Stomach (tissue), 9 donors: ENCODE results near the gene GLT8D2. TPM values are rescaled to one million over a fixed set of nuclear protein-coding genes. Genes with fewer than 3 reads are reported as not detected.

Source experiments
- DNase-seq, 2 donors: peaks; one replicate each; pipeline versions ENCODE4 v3.0.0 to v3.0.0-alpha.2; 2013 to 2019
- H3K27ac ChIP-seq, 5 donors: fragments of 200-600 bp in 4 of 5; sonication (generic) in 4 of 5; one replicate each; pipeline ENCODE4 v1.5.1; 2013 to 2019; ENCODE audit warnings: mild to moderate bottlenecking in 1 of 5, moderate library complexity in 1 of 5
- H3K27me3 ChIP-seq, 3 donors: fragments of 200-600 bp; sonication (generic); one replicate each; pipeline ENCODE4 v1.5.1; 2017 to 2019; ENCODE audit warnings: mixed run types in 1 of 3
- H3K36me3 ChIP-seq, 4 donors: fragments of 200-600 bp; sonication (generic); 1 replicate in 3 of 4; 2 replicates in 1 of 4; pipeline ENCODE4 v1.5.1; 2016 to 2019
- H3K4me1 ChIP-seq, 4 donors: fragments of 200-600 bp; sonication (generic); one replicate each; pipeline ENCODE4 v1.5.1; 2016 to 2019
- H3K4me3 ChIP-seq, 4 donors: fragments of 200-600 bp; sonication (generic) in 3 of 4; one replicate each; pipeline ENCODE4 v1.5.1; 2016 to 2019; ENCODE audit warnings: mild to moderate bottlenecking in 1 of 4
- H3K9me3 ChIP-seq, 4 donors: fragments of 200-600 bp; sonication (generic); one replicate each; pipeline ENCODE4 v1.5.1; 2016 to 2019
- CTCF ChIP-seq, 7 experiments: fragments of 450-650 bp in 4 of 7; fragments of 200-600 bp in 3 of 7; sonication (generic) in 3 of 7; IDR thresholded peaks; one replicate each; pipeline ENCODE4 v1.5.1; 2016 to 2019; ENCODE audit warnings: antibody characterized with exemption in 7 of 7, control low read depth in 2 of 7, mild to moderate bottlenecking in 1 of 7
- EP300 ChIP-seq: sonication (generic); formaldehyde crosslinking; IDR thresholded peaks from one replicate; pipeline ENCODE4 v1.6.1; 2017; ENCODE audit warnings: antibody characterized with exemption
- POLR2A ChIP-seq, 4 donors: fragments of 450-650 bp; IDR thresholded peaks; one replicate each; pipeline ENCODE4 v1.6.1; 2016; ENCODE audit warnings: antibody characterized with exemption in 4 of 4, control low read depth in 2 of 4, mild to moderate bottlenecking in 1 of 4, moderate library complexity in 1 of 4
- POLR2AphosphoS5 ChIP-seq, 3 donors: sonication (generic); formaldehyde crosslinking; IDR thresholded peaks; one replicate each; pipeline ENCODE4 v1.6.1; 2016; ENCODE audit warnings: antibody characterized with exemption in 3 of 3
- WGBS, 5 donors: extraction: QIAGEN DNeasy Blood & Tissue Kit in 3 of 5; methylation state at CpG; one replicate each; pipeline versions ENCODE4 v1.1.5 to v1.1.7; 2013 to 2018; 5-methylcytosine and 5-hydroxymethylcytosine counted together
- intact Hi-C: fragments of 100-400 bp; cut with DNase I; formaldehyde crosslinking; loops from one replicate; pipeline ENCODE4 v1.15.1; 2023; ENCODE audit warnings: low total_unique reads
- polyA plus RNA-seq, 3 donors: library from polyadenylated mRNA; stranded (reverse); fragments of 200-250 nt; gene quantifications; one replicate each; pipeline ENCODE4 v1.2.3, GENCODE V29; 2013
- total RNA-seq, 5 donors: library from RNA; depleted of rRNA; stranded (reverse); fragments of >200 nt; gene quantifications; one replicate each; pipeline versions ENCODE4 v1.1.0 to v1.2.3, GENCODE V29; 2014 to 2016
- donor health status: healthy with polysubstance abuse.
- donor health status: Bipolar disorder and iron deficiency.
- donor health status: healthy.

Gene GLT8D2
- total and polyA plus RNA-seq, 8 donors, result 3.0 to 27.5 (median 7.5) TPM

- TF ChIP-seq POLR2A (IDR thresholded peaks at IDR 0.05) (no peak), EP300 (no peak), POLR2AphosphoS5 (IDR thresholded peaks at IDR 0.05) (no peak), CTCF (IDR thresholded peaks at IDR 0.05) (no peak)
- no peak overlapping the region for H3K27ac ChIP-seq
- WGBS, 5 donors, result 90 to 97% (median 93%) methylated on average over 4 of the region's 4 CpGs
- no peak for DNase-seq
- H3K36me3 ChIP-seq, result peaks cover 34 to 97% (median 94%) of the 10 kb centered on the region in 4 donors
- H3K4me1 ChIP-seq, result no peaks in the 10 kb centered on the region
- intact Hi-C loops, result no loop called here
- no peak overlapping the region for H3K4me3 ChIP-seq
- no peaks in the 10 kb centered on the region for H3K27me3 ChIP-seq
- H3K9me3 ChIP-seq, result no peaks in the 10 kb centered on the region
These were observed 41.1 kb upstream of the GLT8D2 start for GRCh38 chr12:104091136-104091535.

GRCh38 chr12:104090685-104091084 lies 40.7 kb upstream of the GLT8D2 start:
- 92 to 100% (median 99%) methylated on average over 1 of the region's 1 CpG for WGBS, 5 donors
- Histone ChIP-seq H3K9me3 (no peaks in the 10 kb centered on the region), H3K4me1 (no peaks in the 10 kb centered on the region), H3K4me3 (no peak overlapping the region), H3K27ac (no peak overlapping the region), H3K36me3 (peaks cover 31 to 97% (median 93%) of the 10 kb centered on the region in 4 donors), H3K27me3 (no peaks in the 10 kb centered on the region)
- no peak for TF ChIP-seq CTCF (IDR thresholded peaks at IDR 0.05)
- TF ChIP-seq POLR2AphosphoS5 (IDR thresholded peaks at IDR 0.05), result no peak
- TF ChIP-seq EP300, result no peak
- no peak for TF ChIP-seq POLR2A (IDR thresholded peaks at IDR 0.05)
- DNase-seq, result no peak
- intact Hi-C loops, result no loop called here

- intact Hi-C loops, result no loop called here
- H3K36me3 ChIP-seq, result peaks cover 33 to 74% (median 66%) of the 10 kb centered on the region in 4 donors
These were observed 33.9 kb upstream of the GLT8D2 start for GRCh38 chr12:104083769-104084475.

GRCh38 chr12:104080764-104081163 lies 30.8 kb upstream of the GLT8D2 start:
- Histone ChIP-seq H3K27ac (no peak overlapping the region), H3K36me3 (peaks cover 15 to 55% (median 35%) of the 10 kb centered on the region in 4 donors), H3K9me3 (no peaks in the 10 kb centered on the region), H3K27me3 (no peaks in the 10 kb centered on the region), H3K4me1 (peaks cover 0 to 28% (median 7%) of the 10 kb centered on the region in 4 donors), H3K4me3 (no peak overlapping the region)
- intact Hi-C loops, result no loop called here
- no peak for DNase-seq
- WGBS, 5 donors, result 78 to 86% (median 83%) methylated on average over 1 of the region's 1 CpG
- TF ChIP-seq POLR2A (IDR thresholded peaks at IDR 0.05) (no peak), EP300 (no peak), CTCF (IDR thresholded peaks at IDR 0.05) (no peak), POLR2AphosphoS5 (IDR thresholded peaks at IDR 0.05) (no peak)

More at GRCh38 chr12:104083769-104084475, 33.9 kb upstream of the GLT8D2 start:
- H3K27ac ChIP-seq, result no peak overlapping the region
- TF ChIP-seq EP300 (no peak), POLR2A (IDR thresholded peaks at IDR 0.05) (no peak), CTCF (IDR thresholded peaks at IDR 0.05) (no peak), POLR2AphosphoS5 (IDR thresholded peaks at IDR 0.05) (no peak)
- H3K4me1 ChIP-seq, result peaks cover 0 to 24% (median 5%) of the 10 kb centered on the region in 4 donors
- DNase-seq, result no peak
- 85 to 91% (median 89%) methylated on average over 8 of the region's 8 CpGs for WGBS, 5 donors
- no peak overlapping the region for H3K4me3 ChIP-seq
- H3K9me3 ChIP-seq, result no peaks in the 10 kb centered on the region
- H3K27me3 ChIP-seq, result no peaks in the 10 kb centered on the region
